Right atrium auricular region (tissue), 2 donors: ENCODE results near the gene ARNT2. TPM values are rescaled to one million over a fixed set of nuclear protein-coding genes. Genes with fewer than 3 reads are reported as not detected.

Experiments used
- DNase-seq: peaks from one replicate; pipeline ENCODE4 v3.0.0-alpha.2; 2019; ENCODE audit warnings: low spot score
- H3K27ac ChIP-seq, 2 donors: fragments of 200-600 bp; sonication (generic); 1 replicate in 1 of 2; 2 replicates in 1 of 2; pipeline ENCODE4 v1.5.1; 2016 to 2019
- H3K27me3 ChIP-seq, 2 donors: fragments of 200-600 bp; sonication (generic); one replicate each; pipeline versions ENCODE4 v1.5.1 to v1.6.0; 2017 to 2019
- H3K36me3 ChIP-seq: fragments of 200-600 bp; sonication (generic); one replicate; pipeline ENCODE4 v1.5.1; 2016
- H3K4me1 ChIP-seq, 2 donors: fragments of 200-600 bp; sonication (generic); one replicate each; pipeline versions ENCODE4 v1.5.1 to v1.6.0; 2017 to 2019
- H3K4me3 ChIP-seq, 2 donors: fragments of 200-600 bp; sonication (generic); 1 replicate in 1 of 2; 2 replicates in 1 of 2; pipeline ENCODE4 v1.5.1; 2017 to 2019; ENCODE audit warnings: mild to moderate bottlenecking in 1 of 2, moderate library complexity in 1 of 2
- H3K9me3 ChIP-seq, 2 donors: fragments of 200-600 bp; sonication (generic); one replicate each; pipeline ENCODE4 v1.5.1; 2019
- total RNA-seq, 2 donors: library from RNA; depleted of rRNA; stranded (reverse); fragments of >200 nt; gene quantifications; one replicate each; pipeline ENCODE4 v1.1.0, GENCODE V29; 2016
- TF ChIP-seq, protein P1 (sequence below), 2 donors: fragments of 200-600 bp; sonication (generic); IDR thresholded peaks; one replicate each; pipeline ENCODE4 v1.5.1; 2019; ENCODE audit warnings: antibody characterized with exemption in 2 of 2

ARNT2 gene
- total RNA-seq, 2 donors from 2014 or later: 4.8 to 8.4 TPM

DNA sequence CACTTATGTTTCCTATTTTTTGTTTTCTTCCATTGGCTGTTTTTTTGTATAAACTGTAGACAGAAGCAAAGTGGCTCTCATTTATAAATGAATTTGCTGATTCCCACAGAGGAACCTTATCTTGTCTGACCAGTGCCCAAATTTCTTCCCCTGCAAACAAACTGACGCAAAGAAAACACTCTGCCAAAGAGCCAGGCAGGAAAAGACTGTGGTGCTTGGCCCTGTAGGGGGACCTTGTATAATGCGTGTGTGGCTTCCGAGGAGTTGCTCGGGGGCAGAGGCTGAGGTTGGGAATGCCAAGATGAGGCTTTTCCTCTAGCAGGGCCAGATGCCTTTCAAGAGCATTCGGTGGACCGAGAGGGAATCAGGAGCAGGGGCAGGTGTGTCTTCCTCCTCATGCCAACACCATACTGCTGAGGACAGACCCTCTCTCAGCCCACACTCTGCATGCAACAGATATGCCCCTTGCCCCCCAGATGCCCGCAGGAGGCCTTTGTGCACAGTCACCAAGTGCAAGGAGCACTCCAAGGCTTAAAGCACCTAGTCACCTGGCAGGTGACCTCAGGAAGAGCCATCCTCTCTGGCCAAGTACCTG lies 186.7 kb downstream of the ARNT2 start:
- TF ChIP-seq, protein P1, sequence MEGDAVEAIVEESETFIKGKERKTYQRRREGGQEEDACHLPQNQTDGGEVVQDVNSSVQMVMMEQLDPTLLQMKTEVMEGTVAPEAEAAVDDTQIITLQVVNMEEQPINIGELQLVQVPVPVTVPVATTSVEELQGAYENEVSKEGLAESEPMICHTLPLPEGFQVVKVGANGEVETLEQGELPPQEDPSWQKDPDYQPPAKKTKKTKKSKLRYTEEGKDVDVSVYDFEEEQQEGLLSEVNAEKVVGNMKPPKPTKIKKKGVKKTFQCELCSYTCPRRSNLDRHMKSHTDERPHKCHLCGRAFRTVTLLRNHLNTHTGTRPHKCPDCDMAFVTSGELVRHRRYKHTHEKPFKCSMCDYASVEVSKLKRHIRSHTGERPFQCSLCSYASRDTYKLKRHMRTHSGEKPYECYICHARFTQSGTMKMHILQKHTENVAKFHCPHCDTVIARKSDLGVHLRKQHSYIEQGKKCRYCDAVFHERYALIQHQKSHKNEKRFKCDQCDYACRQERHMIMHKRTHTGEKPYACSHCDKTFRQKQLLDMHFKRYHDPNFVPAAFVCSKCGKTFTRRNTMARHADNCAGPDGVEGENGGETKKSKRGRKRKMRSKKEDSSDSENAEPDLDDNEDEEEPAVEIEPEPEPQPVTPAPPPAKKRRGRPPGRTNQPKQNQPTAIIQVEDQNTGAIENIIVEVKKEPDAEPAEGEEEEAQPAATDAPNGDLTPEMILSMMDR (IDR thresholded peaks at IDR 0.05): no peak
- Histone ChIP-seq H3K36me3 (no peaks in the 10 kb centered on the region), H3K4me1 (no peaks in the 10 kb centered on the region), H3K9me3 (no peaks in the 10 kb centered on the region), H3K27ac (no peak overlapping the region), H3K27me3 (no peaks in the 10 kb centered on the region), H3K4me3 (no peak overlapping the region)
- no peak for DNase-seq

DNA sequence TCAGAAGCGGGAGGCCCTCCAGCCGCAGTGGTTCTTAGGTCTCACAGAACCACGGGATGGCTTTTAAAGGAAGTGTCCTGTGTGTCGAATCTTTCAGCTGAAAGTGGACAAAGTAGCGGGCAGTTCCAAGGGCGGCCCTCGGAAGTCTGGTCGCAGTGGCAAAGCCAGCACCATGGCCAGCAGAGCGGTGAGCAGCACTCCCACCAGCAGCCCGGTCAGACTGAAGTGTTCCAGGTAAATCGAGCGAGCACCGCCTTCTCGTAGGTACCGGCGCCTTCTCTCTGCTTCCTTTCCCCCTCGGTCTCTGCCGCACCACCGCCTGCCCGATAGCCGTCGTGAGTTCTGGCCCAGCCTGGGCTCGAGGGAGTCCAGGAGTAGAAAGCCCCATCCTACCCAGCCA lies 187.3 kb downstream of the ARNT2 start:
- H3K27me3 ChIP-seq: no peaks in the 10 kb centered on the region
- TF ChIP-seq, protein P1 (IDR thresholded peaks at IDR 0.05): no peak
- H3K4me1 ChIP-seq: no peaks in the 10 kb centered on the region
- H3K4me3 ChIP-seq: no peak overlapping the region
- no peaks in the 10 kb centered on the region for H3K36me3 ChIP-seq
- DNase-seq: no peak
- H3K9me3 ChIP-seq: no peaks in the 10 kb centered on the region
- no peak overlapping the region for H3K27ac ChIP-seq

- no peak for DNase-seq
These were observed 188.0 kb downstream of the ARNT2 start for GRCh38 chr15:80591938-80592825.

DNA sequence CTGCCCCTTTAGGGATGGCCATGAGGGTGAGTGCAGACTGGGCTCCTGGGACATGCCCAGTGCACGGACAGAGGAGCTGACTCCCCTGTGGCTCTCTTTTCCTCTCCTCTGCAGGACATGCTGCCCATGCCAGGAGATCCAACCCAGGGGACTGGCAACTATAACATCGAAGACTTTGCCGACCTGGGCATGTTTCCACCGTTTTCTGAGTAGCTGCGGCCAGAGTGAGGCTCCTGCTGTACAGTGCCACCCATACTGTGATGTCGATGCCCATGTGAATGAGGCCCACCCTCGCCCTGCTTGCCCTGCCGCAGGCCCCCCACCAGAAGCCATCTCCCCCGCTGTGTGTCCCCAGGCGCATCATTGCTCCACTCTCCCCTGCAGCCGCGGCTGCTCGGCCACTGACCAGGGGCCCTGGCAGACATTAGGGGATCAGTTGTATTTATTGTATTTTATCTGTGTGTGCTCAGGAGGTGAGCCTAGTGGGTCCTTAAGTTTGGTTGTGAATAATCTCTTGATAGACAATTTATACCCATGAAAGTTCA lies 189.4 kb downstream of the ARNT2 start:
- Histone ChIP-seq H3K9me3 (no peaks in the 10 kb centered on the region), H3K4me1 (no peaks in the 10 kb centered on the region), H3K4me3 (no peak overlapping the region), H3K27ac (no peak overlapping the region), H3K27me3 (no peaks in the 10 kb centered on the region), H3K36me3 (no peaks in the 10 kb centered on the region)
- no peak for DNase-seq
- TF ChIP-seq, protein P1 (IDR thresholded peaks at IDR 0.05): no peak

More at GRCh38 chr15:80591938-80592825, 188.0 kb downstream of the ARNT2 start:
- H3K9me3 ChIP-seq: no peaks in the 10 kb centered on the region
- TF ChIP-seq, protein P1 (IDR thresholded peaks at IDR 0.05): no peak
- no peak overlapping the region for H3K4me3 ChIP-seq
- H3K36me3 ChIP-seq: no peaks in the 10 kb centered on the region
- no peaks in the 10 kb centered on the region for H3K27me3 ChIP-seq
- no peaks in the 10 kb centered on the region for H3K4me1 ChIP-seq
- H3K27ac ChIP-seq: no peak overlapping the region

DNA sequence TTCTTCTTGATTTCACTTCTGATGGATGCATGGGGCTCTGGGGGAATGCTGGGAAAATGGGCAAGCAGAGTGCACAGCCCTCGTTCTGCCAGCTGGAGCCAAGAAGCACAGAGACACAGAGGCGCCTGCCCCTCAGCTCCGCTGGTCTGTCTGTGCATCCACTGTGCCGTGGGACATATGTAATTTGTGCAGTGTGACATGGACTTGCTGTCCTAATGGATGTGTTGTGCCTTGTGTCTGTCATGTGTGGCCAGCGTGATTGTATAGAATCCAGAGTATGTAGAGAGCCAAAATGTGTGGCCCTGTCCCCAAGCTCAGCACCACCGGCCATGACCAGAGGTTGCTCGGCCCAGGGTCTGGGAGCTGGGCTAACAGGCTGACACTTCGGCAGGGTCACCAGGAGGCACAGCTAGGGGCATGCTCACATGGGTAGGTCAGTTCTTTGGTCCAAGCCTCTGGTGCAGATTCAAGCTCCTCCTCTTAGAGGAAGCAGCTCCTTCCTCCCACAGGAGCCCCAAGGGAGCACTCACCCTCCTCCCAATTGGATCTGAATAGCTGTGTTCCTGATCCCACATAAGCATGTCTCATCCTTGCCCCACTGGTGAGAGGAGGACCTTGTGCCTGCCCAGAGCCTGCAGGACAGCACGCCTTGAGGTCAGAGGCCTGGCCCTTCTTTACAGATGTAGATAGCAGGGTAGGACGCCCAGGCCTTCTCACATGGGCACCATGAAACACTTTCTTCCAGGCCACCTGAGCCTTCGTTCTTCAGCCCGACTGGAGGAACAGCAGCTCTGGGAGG lies 190.1 kb downstream of the ARNT2 start:
- TF ChIP-seq, protein P1 (IDR thresholded peaks at IDR 0.05): no peak
- no peak overlapping the region for H3K4me3 ChIP-seq
- no peaks in the 10 kb centered on the region for H3K36me3 ChIP-seq
- DNase-seq: no peak
- no peaks in the 10 kb centered on the region for H3K27me3 ChIP-seq
- H3K27ac ChIP-seq: no peak overlapping the region
- no peaks in the 10 kb centered on the region for H3K9me3 ChIP-seq
- no peaks in the 10 kb centered on the region for H3K4me1 ChIP-seq
